ENCODE data around the gene IL2RG.

IL2RG gene

DNA sequence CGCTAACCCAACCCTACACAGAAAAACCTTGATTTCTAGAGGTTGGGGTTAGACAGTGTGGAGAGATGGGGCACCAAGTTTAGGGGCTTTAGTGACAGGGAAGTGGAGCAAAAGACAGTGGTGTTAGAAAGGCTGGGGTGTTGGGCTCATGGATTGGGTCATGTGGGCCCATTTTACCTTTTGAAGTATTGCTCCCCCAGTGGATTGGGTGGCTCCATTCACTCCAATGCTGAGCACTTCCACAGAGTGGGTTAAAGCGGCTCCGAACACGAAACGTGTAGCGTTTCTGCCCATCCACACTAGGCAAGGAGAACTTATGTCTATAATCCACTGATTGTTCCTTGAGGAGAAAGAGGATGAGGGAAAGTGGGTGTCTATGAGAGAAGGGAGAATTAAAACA is 2.3 kb downstream of the IL2RG start:
- Histone ChIP-seq H3K27me3 (ENCODE audit: control insufficient read depth, insufficient read depth, low read length, poor library complexity, severe bottlenecking) (no peaks in the 10 kb centered on the region), H3K36me3 (ENCODE audit: control insufficient read depth, insufficient read depth, low read length) (no peaks in the 10 kb centered on the region), H3K27ac (ENCODE audit: insufficient read depth, low read depth, low read length, poor library complexity, severe bottlenecking) (no peak overlapping the region), H3K9me3 (ENCODE audit: control insufficient read depth, low read length) (no peaks in the 10 kb centered on the region), H3K4me1 (ENCODE audit: control insufficient read depth, insufficient read depth, low read length) (peaks cover 8% of the 10 kb centered on the region), H3K4me3 (ENCODE audit: insufficient read depth, low read depth, low read length) (no peak overlapping the region)
- WGBS, 2 experiments, result 98 to 100% methylated on average over 5 of the region's 6 CpGs

DNA sequence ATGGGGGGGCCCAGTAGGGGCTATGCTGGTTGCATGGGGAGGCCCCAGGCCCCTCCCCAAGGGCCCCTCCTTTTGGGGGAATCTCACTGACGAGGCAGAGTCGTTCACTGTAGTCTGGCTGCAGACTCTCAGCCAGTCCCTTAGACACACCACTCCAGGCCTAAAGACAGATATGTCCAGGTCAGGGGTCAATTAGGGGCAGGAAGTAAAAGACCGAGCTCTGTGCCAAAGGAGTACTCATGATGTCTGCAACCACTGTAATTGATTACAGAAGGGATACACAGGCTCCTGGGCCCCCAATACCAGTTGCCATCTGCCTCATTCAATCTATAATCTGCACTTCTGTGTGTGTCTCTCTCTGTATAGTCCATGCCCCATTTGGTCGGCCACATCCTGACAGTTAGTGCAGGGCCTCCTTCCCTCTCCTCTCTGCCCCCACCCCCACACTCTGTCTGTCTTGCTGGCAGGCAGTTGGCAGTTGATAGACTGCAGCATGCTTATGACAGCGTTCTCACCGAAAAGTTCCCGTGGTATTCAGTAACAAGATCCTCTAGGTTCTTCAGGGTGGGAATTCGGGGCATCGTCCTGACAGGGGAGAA is 3.5 kb downstream of the IL2RG start:
- Histone ChIP-seq H3K36me3 (ENCODE audit: control insufficient read depth, insufficient read depth, low read length) (no peaks in the 10 kb centered on the region), H3K27me3 (ENCODE audit: control insufficient read depth, insufficient read depth, low read length, poor library complexity, severe bottlenecking) (no peaks in the 10 kb centered on the region), H3K9me3 (ENCODE audit: control insufficient read depth, low read length) (no peaks in the 10 kb centered on the region), H3K4me1 (ENCODE audit: control insufficient read depth, insufficient read depth, low read length) (peaks cover 17% of the 10 kb centered on the region), H3K27ac (ENCODE audit: insufficient read depth, low read depth, low read length, poor library complexity, severe bottlenecking) (no peak overlapping the region), H3K4me3 (ENCODE audit: insufficient read depth, low read depth, low read length) (no peak overlapping the region)
- 64 to 69% methylated on average over 8 to 9 of the region's 9 CpGs for WGBS, 2 experiments

GRCh38 chrX:71107245-71107644 is 4.1 kb downstream of the IL2RG start:
- WGBS, 2 experiments, result 95 to 98% methylated on average over 4 of the region's 4 CpGs
- H3K4me3 ChIP-seq (ENCODE audit: insufficient read depth, low read depth, low read length), result no peak overlapping the region

GRCh38 chrX:71106427-71106826 is 5.0 kb downstream of the IL2RG start, which contains the start of gene CXorf65:
Gene CXorf65 (minus strand): TSS chrX:71106740. CDS start chrX:71106556, 184 bp downstream.
- 93 to 100% methylated on average over 1 of the region's 1 CpG for WGBS, 2 experiments
- Histone ChIP-seq H3K36me3 (ENCODE audit: control insufficient read depth, insufficient read depth, low read length) (no peaks in the 10 kb centered on the region), H3K27me3 (ENCODE audit: control insufficient read depth, insufficient read depth, low read length, poor library complexity, severe bottlenecking) (no peaks in the 10 kb centered on the region), H3K27ac (ENCODE audit: insufficient read depth, low read depth, low read length, poor library complexity, severe bottlenecking) (no peak within 1 kb of the TSS), H3K9me3 (ENCODE audit: control insufficient read depth, low read length) (no peaks in the 10 kb centered on the region), H3K4me1 (ENCODE audit: control insufficient read depth, insufficient read depth, low read length) (peaks cover 17% of the 10 kb centered on the region), H3K4me3 (ENCODE audit: insufficient read depth, low read depth, low read length) (no peak within 1 kb of the TSS)

More at GRCh38 chrX:71107245-71107644, 4.1 kb downstream of the IL2RG start:
- Histone ChIP-seq H3K4me1 (ENCODE audit: control insufficient read depth, insufficient read depth, low read length) (peaks cover 17% of the 10 kb centered on the region), H3K36me3 (ENCODE audit: control insufficient read depth, insufficient read depth, low read length) (no peaks in the 10 kb centered on the region), H3K27me3 (ENCODE audit: control insufficient read depth, insufficient read depth, low read length, poor library complexity, severe bottlenecking) (no peaks in the 10 kb centered on the region), H3K9me3 (ENCODE audit: control insufficient read depth, low read length) (no peaks in the 10 kb centered on the region), H3K27ac (ENCODE audit: insufficient read depth, low read depth, low read length, poor library complexity, severe bottlenecking) (no peak overlapping the region)

DNA sequence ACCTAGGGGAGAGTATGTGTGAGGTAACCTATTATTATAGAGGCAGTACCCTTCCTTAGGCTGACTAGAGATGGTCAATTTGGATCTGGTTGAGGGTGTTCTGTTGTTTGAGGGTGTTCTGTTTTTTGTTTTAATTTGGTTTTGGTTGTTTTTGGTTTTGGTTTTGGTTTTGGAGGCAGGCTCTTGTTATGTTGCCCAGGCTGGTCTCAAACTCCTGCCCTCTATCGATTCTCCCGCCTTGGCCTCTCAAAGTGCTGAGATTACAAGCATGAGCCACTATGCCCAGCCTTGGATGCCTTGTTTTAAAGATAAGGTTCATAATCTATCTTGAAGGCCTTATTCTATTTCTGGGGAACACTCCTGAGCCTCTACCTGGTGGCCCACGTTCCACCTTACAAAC is 5.7 kb downstream of the IL2RG start:
- Histone ChIP-seq H3K9me3 (ENCODE audit: control insufficient read depth, low read length) (no peaks in the 10 kb centered on the region), H3K27me3 (ENCODE audit: control insufficient read depth, insufficient read depth, low read length, poor library complexity, severe bottlenecking) (peaks cover 4% of the 10 kb centered on the region), H3K4me1 (ENCODE audit: control insufficient read depth, insufficient read depth, low read length) (peaks cover 17% of the 10 kb centered on the region), H3K4me3 (ENCODE audit: insufficient read depth, low read depth, low read length) (no peak overlapping the region), H3K27ac (ENCODE audit: insufficient read depth, low read depth, low read length, poor library complexity, severe bottlenecking) (no peak overlapping the region), H3K36me3 (ENCODE audit: control insufficient read depth, insufficient read depth, low read length) (no peaks in the 10 kb centered on the region)
- WGBS, 2 experiments, result 90 to 95% methylated on average over 3 of the region's 3 CpGs

DNA sequence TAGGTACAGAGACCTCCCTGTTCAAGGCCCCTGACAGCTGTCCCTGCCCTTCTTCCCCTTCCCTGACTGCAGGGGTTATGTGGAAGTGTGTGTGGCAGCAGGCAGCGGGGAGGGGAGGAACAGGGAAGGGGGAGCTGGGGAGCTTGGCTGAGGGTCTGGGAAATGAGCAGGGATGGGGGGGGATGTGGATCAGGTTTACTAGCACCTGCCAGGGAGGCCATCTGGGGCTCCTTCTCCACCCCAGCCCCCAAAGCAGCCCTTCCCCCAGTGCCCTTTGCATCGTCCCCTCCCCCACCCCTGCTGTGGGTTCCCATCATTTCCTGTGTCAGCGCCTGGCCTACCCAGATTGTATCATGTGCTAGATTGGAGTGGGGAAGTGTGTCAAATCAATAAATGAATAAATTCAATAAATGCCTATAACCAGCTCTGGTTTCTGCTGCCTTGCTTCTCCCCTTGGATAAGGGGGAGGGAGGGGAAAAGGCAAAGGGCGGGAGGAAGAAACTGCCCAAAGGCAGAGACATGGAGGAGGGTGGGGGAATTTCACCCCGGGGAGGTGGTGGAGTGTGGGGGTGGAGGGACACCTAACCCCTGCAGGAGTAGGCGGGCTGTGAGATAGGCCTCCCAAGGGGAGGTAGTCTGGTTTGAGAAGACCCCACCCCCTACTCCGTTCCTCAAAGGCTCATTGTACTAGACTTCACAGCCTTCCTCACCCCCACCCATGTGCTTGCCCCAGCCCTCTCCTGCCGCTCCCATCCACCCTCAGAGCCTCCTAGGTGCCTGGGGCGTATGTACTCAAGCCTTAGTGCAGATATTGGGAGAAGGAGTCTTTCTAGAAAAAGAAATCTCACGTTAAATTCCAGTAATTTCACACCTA is 8.0 kb downstream of the IL2RG start:
- no peak overlapping the region for H3K4me3 ChIP-seq (ENCODE audit: insufficient read depth, low read depth, low read length)
- no peaks in the 10 kb centered on the region for H3K9me3 ChIP-seq (ENCODE audit: control insufficient read depth, low read length)
- 4 to 5% methylated on average over 4 to 6 of the region's 10 CpGs for WGBS, 2 experiments
- H3K4me1 ChIP-seq (ENCODE audit: control insufficient read depth, insufficient read depth, low read length), result peaks cover 29% of the 10 kb centered on the region
- H3K36me3 ChIP-seq (ENCODE audit: control insufficient read depth, insufficient read depth, low read length), result no peaks in the 10 kb centered on the region
- H3K27me3 ChIP-seq (ENCODE audit: control insufficient read depth, insufficient read depth, low read length, poor library complexity, severe bottlenecking), result peaks cover 26% of the 10 kb centered on the region
- H3K27ac ChIP-seq (ENCODE audit: insufficient read depth, low read depth, low read length, poor library complexity, severe bottlenecking), result peak overlapping the region; percentile 44

- Histone ChIP-seq H3K4me3 (ENCODE audit: insufficient read depth, low read depth, low read length) (no peak overlapping the region), H3K27ac (ENCODE audit: insufficient read depth, low read depth, low read length, poor library complexity, severe bottlenecking) (no peak overlapping the region), H3K9me3 (ENCODE audit: control insufficient read depth, low read length) (no peaks in the 10 kb centered on the region), H3K4me1 (ENCODE audit: control insufficient read depth, insufficient read depth, low read length) (peaks cover 22% of the 10 kb centered on the region), H3K27me3 (ENCODE audit: control insufficient read depth, insufficient read depth, low read length, poor library complexity, severe bottlenecking) (peaks cover 37% of the 10 kb centered on the region), H3K36me3 (ENCODE audit: control insufficient read depth, insufficient read depth, low read length) (no peaks in the 10 kb centered on the region)
- WGBS, 2 experiments, result 50 to 66% methylated on average over 1 to 2 of the region's 3 CpGs
Measured at GRCh38 chrX:71102292-71102691, 9.1 kb downstream of the IL2RG start.

GRCh38 chrX:71100581-71101505 is 10.5 kb downstream of the IL2RG start:
- no peaks in the 10 kb centered on the region for H3K36me3 ChIP-seq (ENCODE audit: control insufficient read depth, insufficient read depth, low read length)
- peaks cover 48% of the 10 kb centered on the region for H3K27me3 ChIP-seq (ENCODE audit: control insufficient read depth, insufficient read depth, low read length, poor library complexity, severe bottlenecking)
- H3K4me3 ChIP-seq (ENCODE audit: insufficient read depth, low read depth, low read length), result no peak overlapping the region
- no peak overlapping the region for H3K27ac ChIP-seq (ENCODE audit: insufficient read depth, low read depth, low read length, poor library complexity, severe bottlenecking)
- WGBS, 2 experiments, result 70% methylated on average over 31 of the region's 31 CpGs
- H3K4me1 ChIP-seq (ENCODE audit: control insufficient read depth, insufficient read depth, low read length), result peaks cover 22% of the 10 kb centered on the region
- H3K9me3 ChIP-seq (ENCODE audit: control insufficient read depth, low read length), result no peaks in the 10 kb centered on the region

DNA sequence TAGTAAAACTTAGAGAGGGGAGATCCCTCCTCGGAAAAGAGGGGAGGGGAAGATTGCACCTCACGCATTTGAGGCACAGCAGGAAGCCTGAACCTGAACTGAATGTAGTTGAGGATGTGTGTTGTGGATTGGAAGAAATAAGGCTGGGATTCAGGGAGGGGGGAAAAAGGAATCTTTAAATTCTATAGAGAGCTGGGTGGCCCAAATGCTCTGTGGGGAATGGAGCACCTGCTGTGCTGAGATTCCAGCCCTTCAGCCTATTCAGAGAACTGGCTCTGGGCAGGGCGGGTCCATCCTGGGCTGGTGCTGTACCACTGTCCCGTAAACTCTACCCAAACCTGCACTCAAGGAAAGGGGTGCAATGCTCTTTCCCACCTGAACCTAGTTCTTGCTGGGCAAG is 11.6 kb downstream of the IL2RG start:
- peaks cover 48% of the 10 kb centered on the region for H3K27me3 ChIP-seq (ENCODE audit: control insufficient read depth, insufficient read depth, low read length, poor library complexity, severe bottlenecking)
- H3K27ac ChIP-seq (ENCODE audit: insufficient read depth, low read depth, low read length, poor library complexity, severe bottlenecking), result no peak overlapping the region
- no peak overlapping the region for H3K4me3 ChIP-seq (ENCODE audit: insufficient read depth, low read depth, low read length)

More for the DNA sequence above, 11.6 kb downstream of the IL2RG start:
- no peaks in the 10 kb centered on the region for H3K36me3 ChIP-seq (ENCODE audit: control insufficient read depth, insufficient read depth, low read length)
- WGBS, 2 experiments, result 4% methylated on average over 4 of the region's 4 CpGs
- peaks cover 22% of the 10 kb centered on the region for H3K4me1 ChIP-seq (ENCODE audit: control insufficient read depth, insufficient read depth, low read length)
- H3K9me3 ChIP-seq (ENCODE audit: control insufficient read depth, low read length), result no peaks in the 10 kb centered on the region

Data from ectodermal cell (in vitro differentiated cells).